GM23248 (cell line): ENCODE results near the gene PYGB. TPM values are rescaled to one million over a fixed set of nuclear protein-coding genes. Genes with fewer than 3 reads are reported as not detected.

Experiments
- DNase-seq: peaks from one replicate; pipeline ENCODE4 v3.0.0-alpha.2; 2015
- H2AFZ ChIP-seq: fragments of 200-600 bp; sonication (generic); 2 replicates; pipeline ENCODE4 v1.6.1; 2016; ENCODE audit warnings: antibody characterized with exemption
- H3F3A ChIP-seq: fragments of 200-600 bp; sonication (generic); 2 replicates; pipeline ENCODE4 v1.6.1; 2016; ENCODE audit warnings: mild to moderate bottlenecking, antibody characterized with exemption, mixed run types; ENCODE audit not compliant: insufficient read depth
- H3K27ac ChIP-seq: fragments of 200-600 bp; sonication (generic); 2 replicates; pipeline ENCODE4 v1.5.1; 2016; ENCODE audit warnings: mild to moderate bottlenecking
- H3K27me3 ChIP-seq: fragments of 200-600 bp; sonication (generic); replicated peaks from 2 replicates; pipeline ENCODE4 v1.6.1; 2016; ENCODE audit warnings: mild to moderate bottlenecking; ENCODE audit not compliant: insufficient read depth
- H3K36me3 ChIP-seq: fragments of 200-600 bp; sonication (generic); 2 replicates; pipeline ENCODE4 v1.6.1; 2016; ENCODE audit warnings: low read depth, mild to moderate bottlenecking
- H3K4me1 ChIP-seq: fragments of 200-600 bp; sonication (generic); 2 replicates; pipeline ENCODE4 v1.6.1; 2016; ENCODE audit warnings: mild to moderate bottlenecking; ENCODE audit not compliant: insufficient read depth
- H3K4me2 ChIP-seq: fragments of 200-600 bp; sonication (generic); one replicate; pipeline ENCODE4 v1.6.1; 2016; ENCODE audit warnings: mild to moderate bottlenecking; ENCODE audit not compliant: unreplicated experiment
- H3K4me3 ChIP-seq: fragments of 200-600 bp; sonication (generic); 2 replicates; pipeline ENCODE4 v1.5.1; 2016; ENCODE audit warnings: mild to moderate bottlenecking
- H3K79me2 ChIP-seq: fragments of 200-600 bp; sonication (generic); 2 replicates; pipeline ENCODE4 v1.6.1; 2016; ENCODE audit warnings: mild to moderate bottlenecking; ENCODE audit not compliant: insufficient read depth
- H3K9ac ChIP-seq: fragments of 200-600 bp; sonication (generic); 2 replicates; pipeline ENCODE4 v1.6.1; 2016; ENCODE audit warnings: mild to moderate bottlenecking
- H3K9me2 ChIP-seq: fragments of 200-600 bp; sonication (generic); 2 replicates; pipeline ENCODE4 v1.6.1; 2016; ENCODE audit warnings: mixed run types, mild to moderate bottlenecking, moderate library complexity; ENCODE audit not compliant: insufficient read depth
- H3K9me3 ChIP-seq: fragments of 200-600 bp; sonication (generic); one replicate; pipeline ENCODE4 v1.6.1; 2017; ENCODE audit warnings: low read depth
- H4K20me1 ChIP-seq: fragments of 200-600 bp; sonication (generic); 2 replicates; pipeline ENCODE4 v1.6.0; 2016; ENCODE audit not compliant: insufficient read depth
- EZH2 ChIP-seq: fragments of 200-600 bp; sonication (generic); IDR thresholded peaks from 2 replicates; pipeline ENCODE4 v1.6.1; 2018; ENCODE audit warnings: antibody characterized with exemption, mild to moderate bottlenecking; ENCODE audit not compliant: insufficient read depth, poor library complexity, severe bottlenecking
- EZH2phosphoT487 ChIP-seq: fragments of 200-600 bp; sonication (generic); IDR thresholded peaks from 2 replicates; pipeline ENCODE4 v1.6.1; 2018; ENCODE audit warnings: antibody characterized with exemption, moderate library complexity, mild to moderate bottlenecking, low read depth; ENCODE audit not compliant: insufficient read depth
- WGBS, 2 experiments: methylation state at CpG; one replicate each; pipeline ENCODE4 v1.1.6; 2015 to 2017; ENCODE audit warnings: low lambda C conversion rate in 2 of 2, low coverage in 1 of 2; ENCODE audit errors: missing lambda C conversion rate in 2 of 2; 5-methylcytosine and 5-hydroxymethylcytosine counted together
- in situ Hi-C: fragments of 300-500 bp; cut with MboI; formaldehyde crosslinking; loops from 2 replicates; pipeline ENCODE4 v1.15.0; 2020
- polyA plus RNA-seq: library from polyadenylated mRNA; unstranded; fragments of >200 nt; fragmentation: Nextera tagmentation; extraction: Ambion mirVana; gene quantifications from 2 replicates; pipeline ENCODE4 v1.2.1, GENCODE V29; 2016
- total RNA-seq: library from RNA; depleted of rRNA; stranded (reverse); fragments of >200 nt; shearing (Covaris generic); gene quantifications from 2 replicates; pipeline ENCODE4 v1.2.3, GENCODE V29; 2014

Gene PYGB
- total and polyA plus RNA-seq, 2 experiments from 2014 or later, result 74.1 to 116 TPM

GRCh38 chr20:25242231-25242630 is 5.7 kb upstream of the PYGB start:
- no peaks in the 10 kb centered on the region for H4K20me1 ChIP-seq
- H3K9me3 ChIP-seq, result no peaks in the 10 kb centered on the region
- DNase-seq, result no peak
- peaks cover 26% of the 10 kb centered on the region for H3K4me1 ChIP-seq
- no peak overlapping the region for H3K4me2 ChIP-seq
- no peaks in the 10 kb centered on the region for H3K36me3 ChIP-seq
- no peaks in the 10 kb centered on the region; the same call in 1 of the 2 replicates for H3K9me2 ChIP-seq
- no peak for TF ChIP-seq EZH2phosphoT487
- no peak for TF ChIP-seq EZH2
- H3F3A ChIP-seq, result peaks cover 22% of the 10 kb centered on the region
- H3K27me3 ChIP-seq, result no peaks in the 10 kb centered on the region
- H3K9ac ChIP-seq, result no peak overlapping the region
- in situ Hi-C loops, result no loop called here
- no peak overlapping the region for H3K4me3 ChIP-seq
- H2AFZ ChIP-seq, result no peak overlapping the region
- no peaks in the 10 kb centered on the region for H3K79me2 ChIP-seq
- 88 to 91% methylated on average over 10 of the region's 10 CpGs for WGBS, 2 experiments
- H3K27ac ChIP-seq, result no peak overlapping the region

- no peaks in the 10 kb centered on the region for H4K20me1 ChIP-seq
- no peaks in the 10 kb centered on the region; the same call in 1 of the 2 replicates for H3K9me2 ChIP-seq
- no peak for DNase-seq
- H3K9me3 ChIP-seq, result no peaks in the 10 kb centered on the region
- H2AFZ ChIP-seq, result no peak overlapping the region
- H3K4me3 ChIP-seq, result no peak overlapping the region
- TF ChIP-seq EZH2phosphoT487 (no peak), EZH2 (no peak)
- no peak overlapping the region for H3K9ac ChIP-seq
- H3K27me3 ChIP-seq, result no peaks in the 10 kb centered on the region
- no peak overlapping the region for H3K27ac ChIP-seq
- peaks cover under 1% of the 10 kb centered on the region; the same call in 1 of the 2 replicates for H3K79me2 ChIP-seq
- H3K36me3 ChIP-seq, result no peaks in the 10 kb centered on the region
- peaks cover 16% of the 10 kb centered on the region for H3K4me1 ChIP-seq
- H3F3A ChIP-seq, result peaks cover 17% of the 10 kb centered on the region
- H3K4me2 ChIP-seq, result no peak overlapping the region
- in situ Hi-C loops, result no loop called here
These were observed 4.4 kb upstream of the PYGB start for GRCh38 chr20:25243416-25243979.

DNA sequence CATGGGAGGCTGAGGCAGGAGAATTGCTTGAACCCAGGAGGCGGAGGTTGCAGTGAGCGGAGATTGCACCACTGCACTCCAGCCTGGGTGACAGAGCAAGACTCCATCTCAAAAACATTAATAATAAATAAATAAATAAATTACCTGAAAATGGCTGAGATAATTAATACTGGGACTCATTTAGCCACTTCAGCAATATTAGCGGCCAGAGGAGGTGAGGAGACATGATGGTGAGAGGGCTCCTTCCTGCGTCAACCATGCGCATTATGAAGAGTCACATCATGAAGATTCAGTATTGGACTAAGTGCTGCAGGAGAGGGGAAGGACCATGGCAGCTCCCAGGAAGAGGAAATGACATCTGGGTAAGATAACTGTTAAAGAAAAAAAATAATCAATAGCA is 2.9 kb upstream of the PYGB start:
- H3K9ac ChIP-seq, result no peak overlapping the region
- no peaks in the 10 kb centered on the region for H3K9me2 ChIP-seq
- in situ Hi-C loops, result no loop called here
- peaks cover 15% of the 10 kb centered on the region for H3K79me2 ChIP-seq
- no peak overlapping the region for H3K4me2 ChIP-seq
- no peak for DNase-seq
- 96 to 97% methylated on average over 5 of the region's 5 CpGs for WGBS, 2 experiments
- H3K36me3 ChIP-seq, result no peaks in the 10 kb centered on the region
- H3K27ac ChIP-seq, result no peak overlapping the region
- H4K20me1 ChIP-seq, result no peaks in the 10 kb centered on the region
- TF ChIP-seq EZH2phosphoT487 (no peak), EZH2 (no peak)
- H3K4me1 ChIP-seq, result peaks cover 15% of the 10 kb centered on the region
- no peak overlapping the region for H2AFZ ChIP-seq
- H3K27me3 ChIP-seq, result no peaks in the 10 kb centered on the region
- peaks cover 18% of the 10 kb centered on the region for H3F3A ChIP-seq
- H3K4me3 ChIP-seq, result no peak overlapping the region
- no peaks in the 10 kb centered on the region for H3K9me3 ChIP-seq

DNA sequence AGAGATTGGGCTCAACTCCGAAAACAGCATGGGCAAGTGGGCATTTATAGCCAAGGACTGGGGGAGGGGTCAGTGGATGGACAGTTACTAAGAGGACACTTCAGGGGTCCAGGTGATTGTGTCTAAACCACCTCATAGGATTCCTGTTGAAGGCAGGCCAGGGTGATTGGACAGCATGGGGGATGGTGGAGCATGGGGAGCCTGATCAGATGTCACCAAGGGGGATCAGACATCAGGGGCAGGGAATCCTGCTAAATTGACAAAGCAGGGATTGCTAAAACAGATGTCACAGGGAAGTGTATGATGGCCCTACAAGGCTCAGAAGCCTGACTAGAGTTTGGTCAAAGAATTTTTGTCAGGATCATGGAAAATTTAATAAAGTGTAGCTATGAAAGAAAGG is 2.4 kb upstream of the PYGB start:
- Histone ChIP-seq H3K4me1 (peaks cover 20% of the 10 kb centered on the region), H3K9me2 (no peaks in the 10 kb centered on the region), H3K9me3 (no peaks in the 10 kb centered on the region), H4K20me1 (no peaks in the 10 kb centered on the region), H3K27me3 (no peaks in the 10 kb centered on the region), H3F3A (peaks cover 18% of the 10 kb centered on the region), H3K9ac (no peak overlapping the region), H3K36me3 (no peaks in the 10 kb centered on the region), H3K27ac (no peak overlapping the region), H3K4me3 (no peak overlapping the region), H3K79me2 (peaks cover 20% of the 10 kb centered on the region), H3K4me2 (no peak overlapping the region), H2AFZ (no peak overlapping the region)
- 96 to 100% methylated on average over 1 of the region's 1 CpG for WGBS, 2 experiments
- TF ChIP-seq EZH2phosphoT487 (no peak), EZH2 (no peak)
- DNase-seq, result no peak
- in situ Hi-C loops, result no loop called here
